GM12878 (cell line): Measurements from ENCODE around the gene EPS8L1. TPM values are rescaled to one million over a fixed set of nuclear protein-coding genes. Genes with fewer than 3 reads are reported as not detected.

Experiments used
- ATAC-seq: fragments of 200-7000 bp; cut with Tn5 transposase; 3 replicates; pipeline ENCODE4 v1.9.1; 2020; ENCODE audit warnings: mild to moderate bottlenecking, moderate library complexity
- BruUV-seq: library from RNA; stranded (reverse); fragments of 400-500 nt; replicated peaks from 2 replicates; lab custom pipeline; 2021; lab: Mats Ljungman, UMichigan
- CTCF ChIA-PET: fragments of 300-600 bp; sonication (Branson Sonifier 250); formaldehyde crosslinking; extraction: SDS; loops from one replicate; lab custom pipeline; 2021; ENCODE audit warnings: inconsistent platforms; lab: Yijun Ruan, JAX
- POLR2A ChIA-PET: fragments of 350-600 bp; formaldehyde crosslinking; extraction: SDS; loops from one replicate; lab custom pipeline; 2021; ENCODE audit warnings: inconsistent platforms; lab: Charles Lee
- RAD21 ChIA-PET: fragments of 300-600 bp; sonication (Branson Sonifier 250); formaldehyde crosslinking; loops from one replicate; lab custom pipeline; 2023; ENCODE audit warnings: antibody characterized with exemption; ENCODE audit not compliant: unreplicated experiment; lab: Charles Lee
- SMC1A ChIA-PET: fragments of 300-600 bp; sonication (Branson Sonifier 250); formaldehyde crosslinking; loops from one replicate; lab custom pipeline; 2023; ENCODE audit not compliant: unreplicated experiment, uncharacterized antibody; lab: Charles Lee
- DNase-seq: peaks from one replicate; pipeline ENCODE4 v3.0.0-alpha.2; 2011; ENCODE audit warnings: low read depth, low spot score
- FAIRE-seq: peaks from 3 replicates; lab custom pipeline; 2011; peaks lifted over from hg19 to GRCh38; lab: Jason Lieb, UNC
- H2AFZ ChIP-seq: 2 replicates; pipeline ENCODE4 v1.6.0; 2011; ENCODE audit warnings: low read depth, low read length, control low read depth; ENCODE audit not compliant: control insufficient read depth
- H3K27ac ChIP-seq: 2 replicates; pipeline ENCODE4 v1.5.1; 2011; ENCODE audit warnings: control low read depth; ENCODE audit not compliant: control insufficient read depth, insufficient read depth
- H3K27me3 ChIP-seq, 2 experiments: replicated peaks in 1 of 2; 2 replicates each; pipeline versions ENCODE4 v1.6.0 to v1.6.1; 2011; ENCODE audit warnings: low read length in 1 of 2; ENCODE audit not compliant: control insufficient read depth in 2 of 2, insufficient read depth in 2 of 2
- H3K36me3 ChIP-seq, 2 experiments: 2 replicates each; pipeline ENCODE4 v1.5.1; 2011; ENCODE audit warnings: low read length in 1 of 2; ENCODE audit not compliant: control insufficient read depth in 2 of 2, insufficient read depth in 2 of 2
- H3K4me1 ChIP-seq: 2 replicates; pipeline ENCODE4 v1.6.1; 2011; ENCODE audit warnings: mild to moderate bottlenecking, low read length, moderate library complexity, mixed read lengths; ENCODE audit not compliant: control insufficient read depth, insufficient read depth
- H3K4me2 ChIP-seq: 2 replicates; pipeline ENCODE4 v1.6.0; 2011; ENCODE audit warnings: control low read depth; ENCODE audit not compliant: control insufficient read depth, insufficient read depth
- H3K4me3 ChIP-seq: fragments of 200-600 bp; sonication (generic); 2 replicates; pipeline ENCODE4 v1.5.1; 2016
- H3K79me2 ChIP-seq: 2 replicates; pipeline ENCODE4 v1.6.0; 2011; ENCODE audit warnings: low read length; ENCODE audit not compliant: control insufficient read depth, insufficient read depth
- H3K9ac ChIP-seq: 2 replicates; pipeline ENCODE4 v1.8.0; 2011; ENCODE audit warnings: low read length, control low read depth, mixed read lengths; ENCODE audit not compliant: control insufficient read depth, insufficient read depth
- H3K9me3 ChIP-seq: replicated peaks from 3 replicates; pipeline ENCODE4 v1.5.1; 2011; ENCODE audit warnings: mild to moderate bottlenecking, low read length; ENCODE audit not compliant: control insufficient read depth, insufficient read depth
- H4K20me1 ChIP-seq: 2 replicates; pipeline ENCODE4 v1.6.0; 2011; ENCODE audit not compliant: control insufficient read depth, insufficient read depth
- ATF7 ChIP-seq: fragments of 450-650 bp; IDR thresholded peaks from 2 replicates; pipeline ENCODE4 v1.6.1; 2016; ENCODE audit warnings: low read depth, mild to moderate bottlenecking
- DPF2 ChIP-seq: fragments of 450-650 bp; IDR thresholded peaks from 2 replicates; pipeline ENCODE4 v1.6.1; 2017; ENCODE audit warnings: mild to moderate bottlenecking
- ESRRA ChIP-seq: IDR thresholded peaks from 2 replicates; pipeline ENCODE4 v1.6.1; 2012; ENCODE audit warnings: mild to moderate bottlenecking, low read length, improper control_type of control experiment
- HDGF ChIP-seq: fragments of 450-650 bp; IDR thresholded peaks from 2 replicates; pipeline ENCODE4 v1.6.1; 2016; ENCODE audit warnings: antibody characterized with exemption
- NR2C2 ChIP-seq: IDR thresholded peaks from 2 replicates; pipeline ENCODE4 v1.6.1; 2011; ENCODE audit warnings: borderline replicate concordance, low read depth; ENCODE audit not compliant: control insufficient read depth, insufficient read length
- PAX5 ChIP-seq: IDR thresholded peaks from 2 replicates; pipeline ENCODE4 v1.6.1; 2011; ENCODE audit warnings: low read depth, low read length, borderline replicate concordance
- RAD21 ChIP-seq: IDR thresholded peaks from 2 replicates; pipeline ENCODE4 v1.6.1; 2011; ENCODE audit warnings: mild to moderate bottlenecking, low read depth, low read length, moderate library complexity; ENCODE audit not compliant: insufficient read depth
- RB1 ChIP-seq: fragments of 450-650 bp; formaldehyde crosslinking; IDR thresholded peaks from 2 replicates; pipeline ENCODE4 v1.6.1; 2017; ENCODE audit warnings: mild to moderate bottlenecking, borderline replicate concordance
- SMARCA5 ChIP-seq: fragments of 450-650 bp; IDR thresholded peaks from 2 replicates; pipeline ENCODE4 v1.6.1; 2017; ENCODE audit warnings: mild to moderate bottlenecking
- SREBF1 ChIP-seq: IDR thresholded peaks from 2 replicates; pipeline ENCODE4 v1.6.1; 2012; ENCODE audit warnings: mild to moderate bottlenecking, low read length
- WGBS: methylation state at CpG from one replicate; pipeline ENCODE4 v1.1.6; 2016; ENCODE audit warnings: low lambda C conversion rate; ENCODE audit not compliant: insufficient replicate concordance, insufficient coverage; ENCODE audit errors: missing lambda C conversion rate; 5-methylcytosine and 5-hydroxymethylcytosine counted together
- in situ Hi-C: fragments of 300-500 bp; cut with MboI; formaldehyde crosslinking; loops from 9 replicates; pipeline ENCODE4 v1.14.3; 2018; ENCODE audit warnings: mixed read lengths
- intact Hi-C: fragments of 100-400 bp; cut with micrococcal nuclease; formaldehyde crosslinking; loops from one replicate; pipeline ENCODE4 v1.14.2; 2022; ENCODE audit not compliant: unreplicated experiment
- polyA plus RNA-seq, 11 experiments: library from polyadenylated mRNA; depleted of rRNA in 4 of 11; unstranded in 6 of 11; stranded (reverse) in 5 of 11; fragments of >200 nt; fragmentation: Nextera tagmentation in 4 of 11; fragmentation: Illumina TruSeq in 1 of 11; extraction: Ambion mirVana in 4 of 11; extraction: Trizol in 1 of 11; gene quantifications; 1 replicate in 1 of 11; 2 replicates in 10 of 11; pipeline versions ENCODE4 v1.2.1 to v1.2.3, GENCODE V29; 2011 to 2016; ENCODE audit warnings: inconsistent platforms in 2 of 11, missing spikeins in 2 of 11, low read depth in 1 of 11
- total RNA-seq, 4 experiments: library from RNA; depleted of rRNA in 3 of 4; stranded (reverse); fragments of >200 nt in 3 of 4; fragmentation: Illumina TruSeq in 1 of 4; extraction: Trizol in 1 of 4; gene quantifications; 2 replicates each; pipeline versions ENCODE4 v1.2.1 to v1.2.3, GENCODE V29; 2013 to 2021

Gene EPS8L1
- total and polyA plus RNA-seq, 10 of the 15 experiments (the other 5 are each of a cell fraction or from before 2014, with no cell fraction given), result 0.68 to 2.2 (median 0.96) TPM; not detected in 2

DNA sequence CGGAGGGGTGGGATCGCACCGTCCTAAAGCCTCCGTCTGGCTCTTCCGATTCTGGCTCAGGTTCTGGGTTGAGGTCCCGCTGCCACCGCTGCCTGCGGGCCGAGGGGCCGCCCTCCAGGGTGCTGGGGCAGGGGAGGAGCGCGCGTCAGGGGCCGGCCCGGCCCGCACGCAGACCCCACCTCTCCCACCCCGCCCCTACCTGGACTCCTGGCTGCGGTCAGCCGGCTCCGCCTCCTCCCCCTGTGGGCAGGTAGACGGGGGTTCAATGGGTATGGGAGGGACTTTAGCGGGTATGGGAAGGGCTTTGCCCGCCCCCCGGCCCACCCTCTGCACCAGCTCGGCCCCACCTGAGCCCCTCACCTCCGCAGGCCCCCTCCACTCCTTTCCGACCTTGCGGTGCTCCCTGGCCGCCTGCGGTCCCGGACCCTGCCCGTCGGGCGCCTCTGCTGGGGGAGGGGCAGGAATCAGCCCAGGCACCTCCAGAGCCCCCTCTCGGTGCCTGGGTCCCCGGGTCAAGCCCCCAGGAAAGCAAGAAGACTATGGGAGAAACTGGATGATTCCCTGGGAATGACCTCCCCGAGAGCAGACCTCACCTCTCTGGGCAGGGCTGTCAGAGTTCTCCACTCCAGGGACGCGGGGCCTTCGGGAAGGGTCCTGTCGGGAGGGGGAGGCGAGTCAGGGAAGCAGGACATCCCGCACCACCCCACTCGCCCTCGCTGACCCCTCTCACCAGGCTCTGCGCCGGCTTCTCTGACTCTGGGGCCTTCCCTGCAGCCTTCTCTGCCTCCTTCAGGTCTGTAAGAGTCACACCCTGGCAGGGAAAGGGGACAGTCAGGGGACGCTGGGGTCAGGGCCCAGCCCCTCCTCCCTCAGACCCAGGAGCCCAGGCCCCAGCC is 17.0 kb downstream of the EPS8L1 start:
- TF ChIP-seq SREBF1, result no peak
- no peak for TF ChIP-seq ESRRA
- TF ChIP-seq, all 136 proteins: peak for 0
- over 99% methylated on average over 33 of the region's 49 CpGs for WGBS

DNA sequence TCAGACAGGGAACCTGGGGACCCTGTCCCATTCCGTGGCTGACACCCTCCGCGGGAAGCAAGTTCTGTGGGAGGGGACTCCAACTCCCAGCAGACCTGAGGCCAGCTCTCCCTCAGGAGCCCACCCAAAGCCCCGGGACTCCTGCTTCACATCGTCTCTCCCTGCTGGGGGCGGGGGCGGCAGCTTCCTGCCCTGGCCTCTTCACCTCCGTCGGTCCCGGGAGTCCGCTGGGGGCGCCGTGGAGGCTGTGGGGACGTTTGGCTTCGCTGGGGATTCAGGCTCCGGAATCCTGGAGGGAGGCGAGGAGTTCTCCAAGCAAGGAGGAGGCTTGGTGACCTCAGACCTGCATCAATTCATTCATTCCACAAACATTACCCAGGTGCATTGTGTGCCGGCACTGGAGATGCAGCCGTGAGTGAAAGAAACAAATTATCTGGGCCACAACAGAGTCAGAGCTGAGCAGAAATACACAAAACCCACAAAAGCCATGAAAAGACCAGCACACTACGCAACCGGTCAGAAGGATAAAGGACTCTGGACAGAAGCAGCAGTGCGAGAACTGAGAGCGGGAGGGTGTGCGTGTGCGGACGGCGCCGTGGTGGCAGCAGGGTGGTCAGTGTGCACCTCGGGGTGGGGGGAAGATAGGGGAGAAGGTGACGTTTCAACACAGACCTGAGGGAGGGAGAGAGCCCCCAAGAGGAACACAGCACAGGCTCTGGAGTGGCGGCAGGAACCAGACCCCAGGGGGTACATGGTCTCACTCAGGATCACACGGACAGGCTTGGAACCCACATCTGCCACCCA is 19.0 kb downstream of the EPS8L1 start:
- Histone ChIP-seq H4K20me1 (no peaks in the 10 kb centered on the region), H3K36me3 (peaks cover 0 to 2% of the 10 kb centered on the region in 2 experiments; a peak in 2 of 4 replicates), H3K4me1 (no peaks in the 10 kb centered on the region), H3K9me3 (no peaks in the 10 kb centered on the region), H3K27me3 (no peaks in the 10 kb centered on the region), H3K9ac (no peak overlapping the region), H2AFZ (no peak overlapping the region), H3K4me3 (no peak overlapping the region), H3K27ac (no peak overlapping the region), H3K4me2 (no peak overlapping the region), H3K79me2 (no peaks in the 10 kb centered on the region)
- CTCF ChIA-PET, result no interaction called here
- TF ChIP-seq RB1 (no peak), DPF2 (no peak), ATF7 (no peak), RAD21 (no peak), PAX5 (no peak), NR2C2 (no peak), SMARCA5 (no peak), HDGF (no peak)
- no peak for ATAC-seq
- no peak for DNase-seq
- no TSS peak for BruUV-seq
- FAIRE-seq, result no peak
- POLR2A ChIA-PET, result no interaction called here
- in situ Hi-C loops (no loop called here), intact Hi-C loops (no loop called here)
- RAD21 ChIA-PET, result no interaction called here
- 89% methylated on average over 30 of the region's 32 CpGs for WGBS
- SMC1A ChIA-PET, result no interaction called here

More for the DNA sequence above, 17.0 kb downstream of the EPS8L1 start:
- POLR2A ChIA-PET, result no interaction called here
- H3K4me2 ChIP-seq, result no peak overlapping the region
- DNase-seq (no peak), ATAC-seq (no peak), FAIRE-seq (no peak)
- no TSS peak for BruUV-seq
- RAD21 ChIA-PET, result no interaction called here
- H3K27me3 ChIP-seq, result peaks cover 0 to 2% of the 10 kb centered on the region in 2 experiments; a peak in 1 of 4 replicates
- no peaks in the 10 kb centered on the region for H3K4me1 ChIP-seq
- SMC1A ChIA-PET, result no interaction called here
- no peak overlapping the region for H2AFZ ChIP-seq
- no peak overlapping the region for H3K4me3 ChIP-seq
- in situ Hi-C loops (no loop called here), intact Hi-C loops (no loop called here)
- H3K9me3 ChIP-seq, result no peaks in the 10 kb centered on the region
- H3K79me2 ChIP-seq, result no peaks in the 10 kb centered on the region
- H3K36me3 ChIP-seq, result peaks cover 0 to 2% of the 10 kb centered on the region in 2 experiments; a peak in 2 of 4 replicates
- H3K9ac ChIP-seq, result no peak overlapping the region
- no peaks in the 10 kb centered on the region for H4K20me1 ChIP-seq
- no peak overlapping the region for H3K27ac ChIP-seq
- CTCF ChIA-PET, result no interaction called here
